DMS79 treated with DMSO at 0.1 percent for 48 hours (cell line): ENCODE data around the gene CYTH1.

Source experiments
- DNase-seq: peaks from one replicate; lab custom pipeline; 2025; lab: John Stamatoyannopoulos, UW

Gene CYTH1

GRCh38 chr17:78735832-78736525, 46.1 kb downstream of the CYTH1 start:
- no peak for DNase-seq

GRCh38 chr17:78734793-78735641, 47.1 kb downstream of the CYTH1 start:
- DNase-seq, result no peak

- no peak for DNase-seq
Measured at GRCh38 chr17:78732354-78732753, 49.7 kb downstream of the CYTH1 start.

- DNase-seq, result no peak
Measured at GRCh38 chr17:78731904-78732303, 50.2 kb downstream of the CYTH1 start.

GRCh38 chr17:78729641-78730040, 52.4 kb downstream of the CYTH1 start:
- no peak for DNase-seq

GRCh38 chr17:78728495-78728894, 53.6 kb downstream of the CYTH1 start:
- no peak for DNase-seq

GRCh38 chr17:78727476-78728229, 54.4 kb downstream of the CYTH1 start:
- no peak for DNase-seq

- DNase-seq, result no peak
Measured at GRCh38 chr17:78727057-78727456, 55.0 kb downstream of the CYTH1 start.

- DNase-seq, result no peak
Measured at GRCh38 chr17:78726513-78726912, 55.6 kb downstream of the CYTH1 start.

- no peak for DNase-seq
Measured at GRCh38 chr17:78725448-78726021, 56.5 kb downstream of the CYTH1 start.

GRCh38 chr17:78724999-78725398, 57.1 kb downstream of the CYTH1 start:
- no peak for DNase-seq

- no peak for DNase-seq
Measured at GRCh38 chr17:78724544-78724943, 57.5 kb downstream of the CYTH1 start.

- no peak for DNase-seq
Measured at GRCh38 chr17:78723957-78724356, 58.1 kb downstream of the CYTH1 start.

GRCh38 chr17:78723001-78723796, 58.9 kb downstream of the CYTH1 start:
- DNase-seq, result peak; percentile 21

- DNase-seq, result peak; percentile 18
Measured at GRCh38 chr17:78722246-78722761, 59.8 kb downstream of the CYTH1 start.

GRCh38 chr17:78719630-78720298, 62.3 kb downstream of the CYTH1 start:
- no peak for DNase-seq

- no peak for DNase-seq
Measured at GRCh38 chr17:78718575-78719208, 63.4 kb downstream of the CYTH1 start.

- peak; percentile 21 for DNase-seq
Measured at GRCh38 chr17:78717431-78717980, 64.6 kb downstream of the CYTH1 start.

GRCh38 chr17:78716814-78717393, 65.2 kb downstream of the CYTH1 start:
- DNase-seq, result peak; percentile 40
